GM18867 (cell line): ENCODE data around the gene MT1X.

Source experiments
- ATAC-seq: cut with Tn5 transposase; IDR thresholded peaks from one replicate; pipeline ENCODE4 v1.9.1; 2021; ENCODE audit warnings: mild to moderate bottlenecking, moderate library complexity; ENCODE audit not compliant: unreplicated experiment

The MT1X gene

DNA sequence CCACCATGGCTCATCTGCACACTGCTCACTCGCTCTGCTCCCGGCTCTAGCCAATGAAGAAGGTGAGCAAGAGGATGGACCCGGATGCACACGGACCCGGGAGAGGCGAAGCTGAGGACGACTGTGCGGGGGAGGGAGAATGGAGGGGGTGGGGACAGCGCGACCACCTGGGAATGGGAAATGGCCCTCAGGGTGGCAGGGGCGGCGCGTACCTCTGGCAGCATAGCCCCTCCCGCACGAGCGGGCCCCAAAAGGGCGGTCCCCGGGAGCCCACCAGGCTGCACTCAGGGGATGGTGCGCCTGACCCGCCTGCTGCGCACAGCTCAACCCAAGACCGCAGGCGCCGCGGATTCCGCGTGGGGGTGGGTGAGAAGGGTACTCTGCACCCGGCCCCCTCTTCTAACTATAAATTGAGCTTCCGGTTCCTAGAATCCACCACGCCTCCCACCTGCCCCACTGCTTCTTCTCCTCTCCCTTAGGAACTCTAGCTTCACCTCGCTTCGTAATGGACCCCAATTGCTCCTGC, 6.5 kb upstream of the MT1X start:
- no peak for ATAC-seq

DNA sequence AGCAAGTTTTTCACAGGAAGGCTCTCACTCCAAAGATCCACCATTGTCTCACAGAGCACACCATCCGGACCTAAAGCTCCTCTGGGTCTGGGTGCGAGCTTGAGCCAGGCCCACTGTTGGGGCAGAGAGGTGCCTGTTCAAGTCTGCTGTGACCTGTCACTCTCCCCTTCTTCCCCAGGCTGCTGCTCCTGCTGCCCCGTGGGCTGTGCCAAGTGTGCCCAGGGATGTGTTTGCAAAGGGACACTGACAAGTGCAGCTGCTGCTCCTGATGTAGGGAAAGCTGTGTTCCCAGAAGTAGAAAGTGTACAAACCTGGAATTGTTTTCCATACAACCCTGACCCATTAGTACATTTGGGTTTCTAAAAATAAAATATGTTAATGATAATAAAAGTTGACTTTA, 4.8 kb upstream of the MT1X start:
- no peak for ATAC-seq

DNA sequence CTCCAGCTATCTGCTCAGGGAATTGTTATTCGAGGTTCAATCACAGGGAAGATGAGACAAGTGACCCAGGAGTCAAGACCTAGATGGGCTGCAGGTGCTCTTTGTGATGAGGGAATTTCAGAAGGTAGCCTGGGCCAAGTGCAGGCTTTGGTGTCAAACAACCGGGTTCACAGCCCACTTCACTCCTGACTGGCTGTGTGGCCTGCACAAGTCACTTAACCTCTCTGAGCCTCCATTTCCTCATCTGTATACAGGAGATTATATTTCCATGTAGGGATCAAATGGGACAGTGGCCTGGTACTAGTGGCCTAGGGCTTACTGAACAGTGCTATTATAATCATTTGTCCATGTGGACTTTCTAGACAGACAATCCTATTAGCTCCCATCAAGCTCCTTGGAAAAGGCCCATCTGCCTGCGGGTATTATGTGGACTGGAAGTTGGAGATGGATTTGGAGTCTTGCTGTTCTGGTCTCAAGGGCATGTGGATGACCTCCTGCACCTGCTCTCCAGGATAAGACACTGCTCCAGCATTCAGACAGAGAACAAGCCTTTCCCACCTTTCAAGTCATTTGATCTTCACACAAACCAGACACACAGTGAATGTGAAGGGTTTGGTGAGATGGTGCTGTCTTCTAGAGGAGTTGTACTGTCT, 3.1 kb upstream of the MT1X start:
- ATAC-seq = no peak

DNA sequence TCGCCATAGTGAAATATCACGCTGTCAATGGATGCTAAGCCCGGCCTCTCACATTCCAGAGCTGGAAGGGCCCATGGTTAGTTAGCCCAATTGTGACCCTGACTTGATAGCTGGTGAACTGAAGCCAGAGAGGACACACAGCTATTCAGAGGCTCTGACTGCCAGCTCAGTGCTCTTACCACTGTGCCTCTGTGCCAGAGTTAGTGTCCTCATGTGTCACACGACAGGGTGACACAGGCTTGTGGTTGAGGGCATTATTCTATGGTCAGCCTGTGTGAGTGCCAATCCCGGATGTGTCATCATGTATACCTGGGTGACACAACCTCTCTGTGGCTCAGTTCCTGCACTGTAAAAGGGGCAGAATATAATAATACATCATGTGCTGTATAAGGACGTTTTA, 2.5 kb upstream of the MT1X start:
- no peak for ATAC-seq

DNA sequence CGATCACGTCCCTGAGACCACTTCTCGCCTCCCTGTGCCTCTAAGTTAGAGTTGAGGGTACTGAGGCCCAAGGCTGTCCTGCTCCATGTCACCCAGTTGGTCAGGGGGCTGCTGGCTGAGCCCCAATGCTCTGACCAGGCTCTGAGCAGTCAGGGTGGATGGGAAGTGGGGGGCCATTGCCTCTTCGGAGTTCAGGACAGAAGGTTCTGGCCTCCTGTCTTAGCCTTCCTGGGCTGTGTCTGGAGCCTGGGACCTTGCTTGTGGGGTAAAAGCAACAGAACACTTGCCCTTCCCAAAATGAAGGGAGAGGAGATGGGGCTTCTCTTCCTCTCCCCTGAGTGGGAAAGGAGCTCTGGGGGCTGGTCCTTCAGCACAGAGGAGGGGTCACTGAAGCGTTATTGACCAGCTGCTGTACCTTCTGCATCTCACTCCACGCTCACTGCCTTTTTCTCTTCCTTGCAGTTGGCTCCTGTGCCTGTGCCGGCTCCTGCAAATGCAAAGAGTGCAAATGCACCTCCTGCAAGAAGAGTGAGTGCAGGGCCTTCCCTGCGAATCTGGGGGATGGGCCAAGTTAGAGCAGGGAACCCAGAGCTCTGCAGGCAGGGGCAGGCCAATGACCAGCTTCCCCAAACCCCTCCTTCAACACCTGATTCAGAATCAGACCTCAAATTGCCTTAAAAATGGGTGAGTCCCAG, 580 bp downstream of the MT1X start:
- peak; percentile 2 for ATAC-seq

DNA sequence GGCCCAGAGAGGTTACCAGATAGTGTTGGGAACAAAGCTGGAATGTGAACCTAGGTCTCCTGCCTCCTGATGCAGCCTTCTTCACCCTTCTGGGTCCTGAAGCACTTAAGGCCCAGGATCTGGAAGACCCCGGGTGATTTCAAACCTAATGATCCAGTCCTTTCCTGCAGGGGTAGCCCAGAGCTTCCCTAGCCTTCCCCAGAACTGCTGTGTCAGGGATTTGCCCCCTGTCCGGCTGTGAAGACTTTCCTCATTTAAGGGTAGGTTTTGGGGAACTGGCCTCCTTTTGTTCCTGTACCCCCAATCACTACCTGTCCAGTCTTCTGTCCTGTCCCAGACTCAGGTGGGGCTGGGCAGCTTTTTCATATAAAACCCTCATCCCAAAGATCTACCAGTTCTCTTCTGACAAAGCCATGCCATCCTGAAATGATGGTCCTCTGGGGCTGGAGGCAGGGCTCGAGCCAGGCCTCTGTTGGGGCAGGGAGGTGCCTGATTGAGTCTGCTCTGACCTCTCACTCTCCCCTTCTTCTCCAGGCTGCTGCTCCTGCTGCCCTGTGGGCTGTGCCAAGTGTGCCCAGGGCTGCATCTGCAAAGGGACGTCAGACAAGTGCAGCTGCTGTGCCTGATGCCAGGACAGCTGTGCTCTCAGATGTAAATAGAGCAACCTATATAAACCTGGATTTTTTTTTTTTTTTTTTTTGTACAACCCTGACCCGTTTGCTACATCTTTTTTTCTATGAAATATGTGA, 1.3 kb downstream of the MT1X start:
- no peak for ATAC-seq

DNA sequence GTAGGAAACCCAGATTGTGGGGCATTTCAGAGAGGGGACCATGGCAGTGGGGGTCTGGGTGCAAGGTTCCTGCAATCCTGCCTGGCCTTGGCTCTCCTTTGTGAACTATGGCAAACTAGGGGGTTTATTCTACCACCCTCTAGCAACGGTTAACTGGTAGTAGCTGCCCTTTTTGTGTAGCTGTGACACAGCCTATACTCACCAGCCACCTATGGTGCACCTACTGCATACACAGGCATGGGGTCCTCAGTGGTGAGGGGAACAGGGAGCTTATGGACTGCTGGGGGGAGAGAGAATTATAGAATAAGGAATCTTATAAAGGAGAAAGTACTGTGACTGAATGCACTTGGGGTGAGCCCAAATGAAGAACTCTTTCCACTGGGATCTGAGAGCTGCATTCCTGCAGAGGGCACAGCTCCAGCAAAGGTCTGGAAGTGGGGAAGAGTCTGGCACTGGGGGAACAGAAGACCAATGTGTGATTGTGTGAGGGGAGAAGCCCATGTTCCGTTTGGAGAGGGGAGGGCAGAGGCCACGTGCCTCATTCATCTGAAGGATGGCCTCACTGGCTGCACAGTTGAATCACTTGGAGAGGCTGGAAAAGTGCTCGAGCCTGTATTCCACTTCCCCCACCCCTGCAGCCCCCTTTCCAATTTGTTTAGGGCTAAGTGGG, 2.1 kb downstream of the MT1X start:
- no peak for ATAC-seq

DNA sequence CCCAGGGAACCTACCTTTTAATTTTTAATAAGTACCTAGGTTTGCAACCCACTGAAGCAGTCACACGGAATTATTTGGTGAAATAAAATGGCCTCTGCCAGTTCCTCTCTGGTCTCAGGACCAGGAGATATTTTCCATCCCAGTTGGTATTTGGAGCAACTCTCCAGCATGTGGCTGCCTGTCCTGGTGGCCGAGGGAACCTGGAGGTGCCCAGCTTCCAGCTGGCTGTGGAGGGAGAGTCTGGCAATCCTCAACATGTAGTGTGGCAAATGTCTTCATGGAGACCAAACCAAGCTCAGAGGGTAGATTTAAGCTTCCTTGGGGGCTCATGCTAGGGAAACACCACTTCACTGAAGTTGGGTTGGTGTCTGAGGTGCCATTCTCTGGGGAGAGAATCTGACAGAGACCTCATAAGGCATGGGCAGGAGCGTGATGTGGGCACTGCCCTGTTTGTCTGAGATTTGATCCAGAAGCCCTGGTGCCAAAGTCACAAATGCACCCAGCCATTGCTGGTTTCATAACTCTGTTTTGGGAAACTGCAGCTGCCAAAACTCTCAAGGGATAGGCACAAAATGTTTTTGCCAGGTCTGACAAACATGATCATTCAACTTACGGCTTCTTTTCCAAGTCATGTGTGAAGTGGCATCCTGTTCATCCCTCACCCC, 2.8 kb downstream of the MT1X start:
- ATAC-seq = no peak

DNA sequence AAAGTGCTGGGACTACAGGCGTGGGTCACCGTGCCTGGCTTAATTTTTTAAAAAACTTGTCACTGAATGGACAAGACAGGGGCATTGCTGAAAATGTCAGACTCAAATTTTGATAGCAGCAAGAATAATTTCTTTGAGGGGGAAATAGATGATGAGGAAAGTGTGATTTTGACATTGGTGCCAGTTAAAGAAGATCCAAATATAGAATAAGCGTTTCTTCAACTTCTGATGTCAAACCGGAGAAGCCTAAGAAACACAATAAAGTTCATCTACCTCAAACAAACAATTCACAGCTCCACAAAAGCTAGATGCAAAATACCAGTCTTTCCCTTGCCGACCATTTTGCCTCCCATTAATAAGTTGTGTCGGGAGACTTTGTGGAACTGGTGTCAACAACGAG, 4.5 kb downstream of the MT1X start:
- ATAC-seq = no peak

DNA sequence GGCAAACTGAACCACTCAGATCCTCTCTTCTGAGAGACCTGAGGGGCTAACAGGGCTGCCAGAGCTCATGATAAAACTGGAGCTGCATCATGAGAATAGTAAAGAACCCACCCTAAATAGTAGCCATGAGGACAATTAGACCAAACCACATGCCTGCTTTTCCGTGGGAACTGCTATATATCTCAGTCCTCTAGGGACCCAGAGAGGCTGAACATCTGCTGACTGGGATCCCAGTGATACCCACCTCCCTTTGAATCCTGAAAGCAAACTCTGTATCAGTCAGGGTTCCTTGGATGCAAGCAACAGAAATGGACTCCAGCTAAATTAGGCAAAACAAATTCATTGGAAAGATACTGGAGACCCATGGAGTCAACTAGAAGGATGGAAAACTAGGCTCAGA, 6.5 kb downstream of the MT1X start:
- no peak for ATAC-seq

DNA sequence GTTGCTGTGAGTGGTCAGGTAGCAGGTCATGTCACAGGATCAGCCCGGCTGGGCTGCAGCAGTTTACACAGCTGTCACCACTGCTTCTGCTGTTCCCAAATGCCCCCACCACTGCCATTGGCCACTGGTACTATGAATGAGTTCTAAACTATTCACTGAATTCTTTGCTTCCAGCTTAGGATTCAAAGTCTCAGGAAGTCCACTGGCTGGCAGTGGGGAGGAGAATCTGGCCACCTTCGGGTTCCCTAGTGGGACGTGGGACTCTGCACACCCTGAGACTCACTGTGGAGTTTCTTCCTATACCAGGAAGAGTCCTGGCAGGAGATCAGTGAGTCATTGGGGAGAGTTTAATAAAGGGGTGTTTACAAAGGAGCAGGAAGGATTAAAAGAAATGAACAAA, 6.9 kb downstream of the MT1X start:
- no peak for ATAC-seq

DNA sequence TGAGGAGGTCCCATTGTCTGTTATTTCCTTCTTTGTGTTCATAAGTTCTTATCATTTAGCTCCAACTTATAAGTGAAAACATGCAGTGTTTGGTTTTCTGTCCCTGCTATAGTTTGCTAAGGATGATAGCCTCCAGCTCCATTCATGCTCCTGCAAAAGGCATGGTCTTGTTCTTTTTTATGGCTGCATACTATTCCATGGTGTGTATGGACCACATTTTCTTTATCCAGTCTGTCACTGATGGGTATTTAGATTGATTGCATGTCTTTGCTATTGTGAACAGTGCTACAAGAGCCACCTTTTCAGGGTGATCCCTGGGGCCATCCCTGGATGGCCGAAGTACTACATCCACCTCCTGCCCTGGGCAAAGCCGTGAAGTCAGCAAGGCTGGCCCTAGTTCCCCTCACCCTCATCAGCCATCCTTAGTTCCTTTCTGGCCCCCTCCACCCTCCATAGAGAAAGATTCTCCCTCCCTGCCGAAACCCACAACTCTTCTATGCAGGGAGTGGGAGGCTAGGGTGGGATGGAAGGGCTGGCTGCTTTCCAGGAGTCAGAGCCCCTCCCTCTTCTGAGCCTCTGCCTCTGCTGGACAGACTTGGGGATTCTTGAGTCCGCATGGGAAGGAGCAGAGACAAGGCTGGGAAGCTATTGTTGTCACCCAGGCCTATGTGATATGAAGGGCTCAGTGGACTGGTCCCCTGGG, 8.3 kb downstream of the MT1X start:
- no peak for ATAC-seq

DNA sequence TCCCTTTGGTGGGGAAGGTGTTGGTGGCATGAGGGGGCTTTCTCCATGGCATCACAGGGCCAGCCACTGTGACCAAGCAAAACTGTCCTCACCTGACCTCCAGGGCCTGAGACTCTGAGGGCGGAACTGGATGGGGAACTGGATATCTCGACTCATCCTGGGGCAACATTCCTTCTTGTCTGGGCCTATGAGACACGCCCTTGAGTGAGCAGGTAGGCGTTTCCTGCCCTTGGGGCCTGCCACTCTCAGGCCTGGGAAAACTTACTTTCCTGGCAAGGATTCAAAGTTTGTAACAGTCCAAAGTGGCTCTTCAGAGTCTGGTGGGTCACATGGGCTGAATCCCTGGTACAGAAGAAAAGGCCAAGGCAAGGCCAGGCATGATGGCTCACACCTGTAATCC, 9.6 kb downstream of the MT1X start:
- no peak for ATAC-seq

DNA sequence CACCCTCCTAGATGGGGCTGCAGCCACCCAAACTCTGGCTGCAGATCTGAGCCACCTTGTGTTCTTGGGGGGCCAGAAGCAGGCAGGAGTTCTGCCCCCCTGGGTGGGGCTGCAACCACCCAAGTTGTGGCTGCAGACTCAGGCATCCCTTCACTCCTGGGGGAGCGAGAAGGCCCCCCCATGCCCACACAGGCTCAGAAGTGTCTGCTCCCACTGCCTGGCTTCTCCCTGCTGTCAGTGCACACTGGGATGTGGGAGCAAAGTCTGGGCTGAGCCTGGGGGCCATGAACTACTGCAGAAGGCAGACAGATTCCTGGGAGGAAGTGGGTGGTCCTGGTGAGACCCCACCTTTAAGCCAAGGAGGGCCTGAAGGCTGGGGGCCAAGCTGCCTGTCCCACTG, 13.0 kb downstream of the MT1X start:
- ATAC-seq = no peak

DNA sequence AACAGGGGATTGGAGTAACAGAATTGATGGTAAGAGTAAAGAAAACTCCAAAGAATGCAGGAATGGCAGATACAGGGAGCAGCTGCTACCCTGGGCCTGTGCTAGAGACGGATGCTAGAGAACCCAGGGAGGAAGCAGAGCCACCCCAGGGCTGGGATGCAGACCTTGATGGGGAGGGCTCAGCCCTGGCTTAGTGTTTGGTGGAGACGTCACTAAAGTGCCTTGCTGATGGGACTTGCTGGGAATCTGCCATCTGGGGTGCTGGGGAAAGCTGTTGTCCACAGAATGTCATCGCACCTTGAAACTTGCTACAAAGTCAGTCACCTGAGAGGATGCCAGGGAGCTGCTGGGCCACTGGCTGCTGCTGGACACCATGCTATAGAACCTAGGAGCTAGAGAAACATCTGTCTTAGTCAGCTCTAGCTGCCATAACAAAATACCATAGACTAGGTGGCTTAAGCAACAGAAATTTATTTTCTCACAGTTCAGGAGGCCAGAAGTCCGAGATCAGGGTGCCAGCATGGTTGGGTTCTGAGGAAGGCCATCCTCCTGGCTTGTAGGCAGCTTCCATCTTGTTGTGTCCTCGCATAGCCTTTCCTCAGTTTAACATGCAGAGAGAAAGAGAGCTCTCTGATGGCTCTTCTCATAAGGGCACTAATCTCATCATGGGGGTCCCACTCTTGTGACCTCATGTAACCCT, 15.3 kb downstream of the MT1X start:
- ATAC-seq = no peak

DNA sequence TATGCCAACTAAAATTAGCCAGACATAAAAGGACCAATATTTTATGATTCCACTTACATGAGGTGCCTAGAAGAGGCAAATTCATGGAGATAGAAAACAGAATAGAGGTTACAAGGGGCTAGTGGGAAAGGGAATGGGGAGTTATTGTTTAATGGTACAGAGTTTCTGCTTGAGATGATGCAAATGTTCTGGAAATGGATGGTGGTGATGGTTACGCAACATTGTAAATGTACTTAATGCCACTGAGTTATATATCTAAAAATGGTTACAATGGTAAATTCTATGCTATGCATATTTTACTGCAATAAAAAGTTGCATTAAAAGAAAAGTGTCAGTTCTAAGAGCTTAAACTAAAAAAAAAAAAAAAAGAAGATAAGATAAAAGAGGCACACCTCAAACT, 17.9 kb downstream of the MT1X start:
- no peak for ATAC-seq

DNA sequence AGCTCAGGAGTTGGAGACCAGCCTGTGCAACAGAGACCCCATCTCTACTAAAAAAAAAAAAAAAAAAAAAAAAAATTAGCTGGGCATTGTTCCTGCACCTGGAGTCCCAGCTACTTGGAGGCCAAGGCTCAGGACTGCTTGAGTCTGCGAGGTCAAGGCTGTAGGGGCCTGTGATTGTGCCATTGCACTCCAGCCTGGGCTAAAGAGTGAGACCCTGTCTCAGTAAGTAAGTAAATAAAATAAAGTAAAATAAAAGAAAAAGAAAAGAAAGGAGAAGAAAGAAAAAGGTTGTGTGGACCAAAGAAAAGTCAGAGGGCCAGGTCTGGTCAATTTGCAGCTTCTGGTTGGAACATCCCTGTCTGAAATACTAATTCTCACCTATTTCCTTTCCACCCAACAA, 18.4 kb downstream of the MT1X start:
- no peak for ATAC-seq

DNA sequence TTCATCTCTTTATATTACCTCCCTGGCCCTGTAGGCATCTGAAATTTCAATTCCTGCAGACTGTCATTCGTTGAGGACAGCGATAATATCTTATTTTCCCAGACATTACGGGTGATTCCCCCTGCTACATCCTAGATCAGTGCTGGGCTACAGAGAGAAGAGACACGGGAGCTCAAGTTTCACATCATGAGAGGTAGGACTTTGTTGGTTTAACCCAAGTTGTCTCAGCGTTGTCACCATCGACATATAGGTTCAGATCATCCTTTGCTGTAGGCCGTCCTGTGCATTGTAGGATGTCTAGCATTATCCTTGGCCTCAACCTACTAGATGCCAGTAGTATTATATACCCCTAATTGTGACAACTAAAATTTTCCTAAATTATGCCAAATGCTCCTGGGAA, 19.3 kb downstream of the MT1X start:
- ATAC-seq = no peak

DNA sequence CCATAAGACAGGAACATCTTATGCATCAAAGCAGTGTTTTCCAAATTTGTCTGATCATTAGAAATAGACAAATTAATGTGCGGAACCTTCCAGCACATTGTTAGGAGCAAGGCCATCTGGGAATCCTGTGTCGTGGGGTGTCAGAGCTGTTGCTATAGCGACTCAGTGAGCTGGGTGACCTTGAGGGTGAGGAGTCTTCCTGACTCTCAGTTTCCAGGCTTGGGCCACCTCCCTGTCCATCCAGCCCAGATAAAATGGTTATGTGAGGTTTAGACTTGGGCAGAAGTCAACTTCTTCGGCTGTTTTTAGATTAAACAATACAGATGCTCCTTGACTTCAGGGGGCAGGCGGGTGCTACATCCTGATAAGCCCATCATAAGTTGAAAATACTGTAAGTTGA, 20.6 kb downstream of the MT1X start:
- no peak for ATAC-seq
